Upper lobe of left lung (tissue), 4 donors: ENCODE measurements around the gene ELOVL6.

ENCODE experiments used
- CTCF ChIP-seq, 6 experiments: fragments of 450-650 bp in 4 of 6; fragments of 200-600 bp in 2 of 6; sonication (generic) in 2 of 6; IDR thresholded peaks; one replicate each; pipeline ENCODE4 v1.5.1; 2016 to 2019; ENCODE audit warnings: antibody characterized with exemption in 6 of 6
- EP300 ChIP-seq, 4 donors: sonication (generic); formaldehyde crosslinking; IDR thresholded peaks; one replicate each; pipeline ENCODE4 v1.5.1; 2017; ENCODE audit warnings: antibody characterized with exemption in 4 of 4, control low read depth in 2 of 4
- POLR2A ChIP-seq, 4 donors: fragments of 450-650 bp; IDR thresholded peaks; one replicate each; pipeline ENCODE4 v1.5.1; 2016 to 2017; ENCODE audit warnings: antibody characterized with exemption in 4 of 4, mild to moderate bottlenecking in 2 of 4
- POLR2AphosphoS5 ChIP-seq, 2 donors: sonication (generic); formaldehyde crosslinking; IDR thresholded peaks; one replicate each; pipeline ENCODE4 v1.5.1; 2017; ENCODE audit warnings: antibody characterized with exemption in 2 of 2

GRCh38 chr4:110165382-110166286, 32.8 kb downstream of the ELOVL6 start:
- TF ChIP-seq CTCF (IDR thresholded peaks at IDR 0.05) = no peak
- no peak for TF ChIP-seq POLR2AphosphoS5 (IDR thresholded peaks at IDR 0.05)
- TF ChIP-seq POLR2A (IDR thresholded peaks at IDR 0.05) = no peak
- TF ChIP-seq EP300 (IDR thresholded peaks at IDR 0.05) = no peak
